ENCODE results near the gene LGR6.

The LGR6 gene

DNA sequence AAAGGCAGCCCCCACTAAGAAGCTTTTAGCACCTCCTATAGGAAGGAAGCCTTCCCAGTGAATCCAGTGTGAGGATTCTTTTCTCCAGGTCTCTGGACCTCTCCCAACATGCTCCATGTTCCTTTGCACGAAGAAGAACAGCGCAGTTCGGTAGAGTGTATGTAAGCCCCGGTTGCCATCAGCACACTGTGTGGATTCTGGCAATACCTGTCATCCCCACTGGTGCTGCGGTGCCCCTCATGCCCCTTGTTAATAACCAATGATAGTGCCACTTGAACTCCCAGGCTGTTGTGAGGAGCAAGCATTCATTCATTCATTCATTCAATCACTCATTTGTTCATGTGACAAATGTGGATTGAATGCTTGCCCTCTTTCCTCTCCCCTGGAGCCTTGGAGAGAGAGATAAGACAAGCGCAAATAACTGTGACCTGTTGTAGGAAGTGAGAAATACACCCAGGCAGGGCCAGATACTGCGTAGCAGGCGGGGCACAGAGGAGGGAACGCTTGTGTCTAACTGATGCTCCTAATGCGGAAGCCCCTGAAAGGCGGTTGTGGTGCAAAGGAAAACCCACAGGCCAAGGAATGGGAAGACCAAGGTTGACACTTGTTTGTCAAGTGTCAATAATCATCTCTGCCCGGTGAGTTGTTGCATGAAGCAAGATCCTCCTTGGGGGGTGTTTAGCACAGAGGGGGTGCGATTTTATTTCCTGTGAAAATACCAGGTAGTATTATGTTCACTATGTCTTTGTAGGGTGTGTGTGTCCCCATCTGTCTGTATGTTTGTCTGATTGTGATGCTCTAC is 9.8 kb downstream of the LGR6 start:
- Histone ChIP-seq H4K20me1 (ENCODE audit: insufficient read depth, low read length) (no peaks in the 10 kb centered on the region), H3K27me3 (ENCODE audit: low read depth, low read length) (peaks cover 15% of the 10 kb centered on the region), H3K4me2 (ENCODE audit: low read length) (peak overlapping the region; percentile 34), H3K4me3 (ENCODE audit: low read length) (peak overlapping the region; percentile 29), H3K36me3 (replicated peaks; ENCODE audit: low read depth, low read length) (no peaks in the 10 kb centered on the region), H3K79me2 (ENCODE audit: low read length) (no peaks in the 10 kb centered on the region), H3K27ac (ENCODE audit: low read length) (no peak overlapping the region), H3K9me3 (ENCODE audit: insufficient read depth, low read length) (no peaks in the 10 kb centered on the region), H3K9ac (ENCODE audit: low read length) (no peak overlapping the region), H2AFZ (ENCODE audit: low read depth, low read length) (peak overlapping the region; percentile 54), H3K4me1 (ENCODE audit: low read length) (peaks cover 12% of the 10 kb centered on the region)
- TF ChIP-seq EZH2phosphoT487 (IDR thresholded peaks at IDR 0.05; ENCODE audit: low read depth): no peak
- TF ChIP-seq, protein P1, sequence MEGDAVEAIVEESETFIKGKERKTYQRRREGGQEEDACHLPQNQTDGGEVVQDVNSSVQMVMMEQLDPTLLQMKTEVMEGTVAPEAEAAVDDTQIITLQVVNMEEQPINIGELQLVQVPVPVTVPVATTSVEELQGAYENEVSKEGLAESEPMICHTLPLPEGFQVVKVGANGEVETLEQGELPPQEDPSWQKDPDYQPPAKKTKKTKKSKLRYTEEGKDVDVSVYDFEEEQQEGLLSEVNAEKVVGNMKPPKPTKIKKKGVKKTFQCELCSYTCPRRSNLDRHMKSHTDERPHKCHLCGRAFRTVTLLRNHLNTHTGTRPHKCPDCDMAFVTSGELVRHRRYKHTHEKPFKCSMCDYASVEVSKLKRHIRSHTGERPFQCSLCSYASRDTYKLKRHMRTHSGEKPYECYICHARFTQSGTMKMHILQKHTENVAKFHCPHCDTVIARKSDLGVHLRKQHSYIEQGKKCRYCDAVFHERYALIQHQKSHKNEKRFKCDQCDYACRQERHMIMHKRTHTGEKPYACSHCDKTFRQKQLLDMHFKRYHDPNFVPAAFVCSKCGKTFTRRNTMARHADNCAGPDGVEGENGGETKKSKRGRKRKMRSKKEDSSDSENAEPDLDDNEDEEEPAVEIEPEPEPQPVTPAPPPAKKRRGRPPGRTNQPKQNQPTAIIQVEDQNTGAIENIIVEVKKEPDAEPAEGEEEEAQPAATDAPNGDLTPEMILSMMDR (IDR thresholded peaks at IDR 0.05; ENCODE audit: low read depth, low read length): no peak

DNA sequence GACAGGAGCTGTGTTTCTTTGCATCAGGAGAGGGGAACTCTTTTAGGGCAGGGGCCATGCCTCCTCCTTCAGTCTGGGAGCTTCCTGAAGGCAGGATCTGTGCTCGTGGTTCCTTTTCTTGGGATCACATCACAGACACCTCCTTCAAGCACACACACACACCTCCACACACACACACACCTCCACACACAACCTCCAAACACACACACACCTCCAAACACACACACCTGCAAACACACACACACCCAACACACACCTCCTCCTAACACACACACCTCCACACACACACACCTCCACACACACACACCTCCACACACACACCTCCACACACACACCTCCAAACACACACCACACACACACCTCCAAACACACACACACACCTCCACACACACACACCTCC is 10.5 kb downstream of the LGR6 start:
- peaks cover 13% of the 10 kb centered on the region for H3K27me3 ChIP-seq (ENCODE audit: low read depth, low read length)
- peak overlapping the region; percentile 29 for H3K4me3 ChIP-seq (ENCODE audit: low read length)
- no peaks in the 10 kb centered on the region for H3K36me3 ChIP-seq (replicated peaks; ENCODE audit: low read depth, low read length)
- no peaks in the 10 kb centered on the region for H4K20me1 ChIP-seq (ENCODE audit: insufficient read depth, low read length)
- H3K9ac ChIP-seq (ENCODE audit: low read length): no peak overlapping the region
- H3K79me2 ChIP-seq (ENCODE audit: low read length): no peaks in the 10 kb centered on the region
- H3K4me1 ChIP-seq (ENCODE audit: low read length): peaks cover 12% of the 10 kb centered on the region
- H2AFZ ChIP-seq (ENCODE audit: low read depth, low read length): peak overlapping the region; percentile 54
- peak overlapping the region; percentile 34 for H3K4me2 ChIP-seq (ENCODE audit: low read length)
- no peak for TF ChIP-seq EZH2phosphoT487 (IDR thresholded peaks at IDR 0.05; ENCODE audit: low read depth)
- TF ChIP-seq, protein P1 (IDR thresholded peaks at IDR 0.05; ENCODE audit: low read depth, low read length): no peak
- H3K27ac ChIP-seq (ENCODE audit: low read length): no peak overlapping the region
- no peaks in the 10 kb centered on the region for H3K9me3 ChIP-seq (ENCODE audit: insufficient read depth, low read length)

DNA sequence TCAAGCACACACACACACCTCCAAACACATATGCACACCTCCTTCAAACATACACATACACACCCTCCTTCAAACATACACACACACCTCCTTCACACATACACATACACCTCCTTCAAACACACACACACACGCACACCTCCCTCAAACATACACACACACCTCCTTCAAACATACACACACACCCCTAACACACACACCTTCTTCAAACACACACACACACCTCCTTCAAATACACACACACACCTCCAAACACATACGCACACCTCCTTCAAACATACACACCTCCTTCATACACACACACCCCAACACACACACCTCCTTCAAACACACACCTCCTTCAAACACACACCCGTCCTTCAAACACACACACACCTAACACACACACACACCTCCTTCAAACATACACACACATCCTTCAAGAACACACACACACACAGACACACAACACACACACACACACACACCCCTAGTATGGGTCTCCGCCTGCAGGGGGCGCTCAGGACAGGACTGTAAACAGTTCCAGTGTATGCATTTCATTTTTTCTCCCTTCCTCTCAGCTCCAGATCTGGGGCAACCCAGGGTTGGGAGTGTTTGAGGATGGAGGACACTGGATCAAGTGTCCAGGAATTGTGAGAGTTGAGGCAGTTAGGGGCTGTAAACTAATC is 12.1 kb downstream of the LGR6 start:
- H3K4me1 ChIP-seq (ENCODE audit: low read length): peaks cover 12% of the 10 kb centered on the region

DNA sequence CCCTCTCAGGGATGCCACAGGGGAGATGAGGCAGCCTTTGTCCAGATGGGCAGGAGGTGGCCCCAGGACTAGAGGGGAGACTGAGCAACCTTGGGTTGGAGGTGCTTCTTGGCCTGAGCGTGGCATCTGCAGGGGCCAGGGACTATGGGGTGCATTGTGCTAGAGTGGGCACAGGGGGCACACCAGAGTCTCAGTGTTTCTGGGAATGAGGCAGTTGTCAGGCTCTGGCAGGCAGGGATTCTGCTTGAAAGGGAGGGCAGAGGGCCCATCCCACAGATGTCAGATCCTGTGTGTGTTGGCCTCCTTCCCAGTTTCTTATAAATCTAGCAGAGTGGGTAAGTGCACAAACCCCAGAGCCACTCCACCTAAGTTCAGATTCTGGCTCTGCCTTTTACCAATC is 13.7 kb downstream of the LGR6 start:
- no peak overlapping the region for H2AFZ ChIP-seq (ENCODE audit: low read depth, low read length)
- H3K9ac ChIP-seq (ENCODE audit: low read length): no peak overlapping the region
- TF ChIP-seq, protein P1 (IDR thresholded peaks at IDR 0.05; ENCODE audit: low read depth, low read length): no peak
- TF ChIP-seq EZH2phosphoT487 (IDR thresholded peaks at IDR 0.05; ENCODE audit: low read depth): no peak
- H3K4me3 ChIP-seq (ENCODE audit: low read length): no peak overlapping the region
- no peak overlapping the region for H3K4me2 ChIP-seq (ENCODE audit: low read length)
- H3K9me3 ChIP-seq (ENCODE audit: insufficient read depth, low read length): no peaks in the 10 kb centered on the region
- no peaks in the 10 kb centered on the region for H3K36me3 ChIP-seq (replicated peaks; ENCODE audit: low read depth, low read length)
- H3K27me3 ChIP-seq (ENCODE audit: low read depth, low read length): 0 out of 2 replicates have a peak, but pooled peaks cover 10% of the 10 kb centered on the region
- no peaks in the 10 kb centered on the region for H4K20me1 ChIP-seq (ENCODE audit: insufficient read depth, low read length)
- H3K27ac ChIP-seq (ENCODE audit: low read length): no peak overlapping the region
- H3K79me2 ChIP-seq (ENCODE audit: low read length): no peaks in the 10 kb centered on the region
- H3K4me1 ChIP-seq (ENCODE audit: low read length): peaks cover 12% of the 10 kb centered on the region

More for the DNA sequence above, 12.1 kb downstream of the LGR6 start:
- Histone ChIP-seq H3K27ac (ENCODE audit: low read length) (no peak overlapping the region), H3K36me3 (replicated peaks; ENCODE audit: low read depth, low read length) (no peaks in the 10 kb centered on the region), H2AFZ (ENCODE audit: low read depth, low read length) (no peak overlapping the region), H3K27me3 (ENCODE audit: low read depth, low read length) (peaks cover 1% of the 10 kb centered on the region), H3K4me3 (ENCODE audit: low read length) (no peak overlapping the region), H3K9me3 (ENCODE audit: insufficient read depth, low read length) (no peaks in the 10 kb centered on the region), H4K20me1 (ENCODE audit: insufficient read depth, low read length) (no peaks in the 10 kb centered on the region), H3K9ac (ENCODE audit: low read length) (no peak overlapping the region), H3K79me2 (ENCODE audit: low read length) (no peaks in the 10 kb centered on the region), H3K4me2 (ENCODE audit: low read length) (no peak overlapping the region)
- no peak for TF ChIP-seq EZH2phosphoT487 (IDR thresholded peaks at IDR 0.05; ENCODE audit: low read depth)
- TF ChIP-seq, protein P1 (IDR thresholded peaks at IDR 0.05; ENCODE audit: low read depth, low read length): peak; percentile 31
